ENCODE data around the gene PTH2. TPM values are rescaled to one million over a fixed set of nuclear protein-coding genes. Genes with fewer than 3 reads are reported as not detected.

PTH2 gene
- total and polyA plus RNA-seq, 2 donors (not counting 1 experiment from before 2014, with no cell fraction given): not detected

DNA sequence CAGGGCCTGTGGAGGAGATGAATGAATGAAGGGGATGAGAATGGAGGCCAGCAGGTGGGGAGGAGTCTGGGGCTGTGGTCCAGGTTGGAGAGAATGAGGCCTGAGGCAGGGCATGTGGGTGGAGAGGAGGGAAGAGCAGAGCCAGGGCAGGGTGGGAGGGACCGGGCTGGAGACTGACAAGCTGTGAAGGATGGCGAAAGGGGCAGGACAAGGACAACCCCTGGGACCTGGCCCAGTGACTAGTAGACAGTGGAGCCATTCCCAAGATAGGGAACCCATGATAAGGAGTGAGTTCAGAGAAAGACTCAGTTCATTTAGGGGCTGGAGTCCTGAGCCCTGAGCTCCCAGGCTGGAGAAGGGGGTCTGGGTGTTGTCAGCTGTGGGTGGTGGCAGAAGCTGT lies 3.0 kb downstream of the PTH2 start:
- Histone ChIP-seq H3K27me3 (ENCODE audit: control insufficient read depth, insufficient read depth, low read length) (peaks cover 66% of the 10 kb centered on the region), H3K27ac (ENCODE audit: insufficient read depth, low read length) (no peak overlapping the region), H3K4me2 (ENCODE audit: extremely low read depth, insufficient read depth, low read length) (no peak overlapping the region), H4K20me1 (ENCODE audit: control insufficient read depth, extremely low read depth, insufficient read depth, low read length) (no peaks in the 10 kb centered on the region), H3K9me3 (ENCODE audit: control insufficient read depth, insufficient read depth, low read depth, low read length) (no peaks in the 10 kb centered on the region), H3K79me2 (ENCODE audit: control insufficient read depth, insufficient read depth, low read length) (no peaks in the 10 kb centered on the region), H3K36me3 (ENCODE audit: control insufficient read depth, insufficient read depth, low read length) (no peaks in the 10 kb centered on the region), H2AFZ (ENCODE audit: low read length) (no peak overlapping the region), H3K4me1 (ENCODE audit: control insufficient read depth, extremely low read depth, insufficient read depth, low read length) (no peaks in the 10 kb centered on the region), H3K4me3 (replicated peaks in 1 of 4; ENCODE audit: control extremely low read depth in 1 of 4, insufficient read depth in 1 of 4, low read depth in 3 of 4, low read length in 4 of 4) (no peak overlapping the region), H3K9ac (ENCODE audit: insufficient read depth, low read length) (no peak overlapping the region)
- TF ChIP-seq EZH2 (IDR thresholded peaks at IDR 0.05; ENCODE audit: low read length, missing control alignments) (no peak), CTCF (conservative IDR thresholded peaks at IDR 0.05 in 1 of 2, IDR thresholded peaks at IDR 0.05 in 1 of 2; ENCODE audit: low read depth in 1 of 2, low read length in 2 of 2) (no peak)
- no peak for DNase-seq (ENCODE audit: low read depth in 2 of 2)

- DNase-seq (ENCODE audit: low read depth in 2 of 2): no peak
- no peaks in the 10 kb centered on the region for H4K20me1 ChIP-seq (ENCODE audit: control insufficient read depth, extremely low read depth, insufficient read depth, low read length)
- no peak overlapping the region for H3K27ac ChIP-seq (ENCODE audit: insufficient read depth, low read length)
- no peak overlapping the region for H3K9ac ChIP-seq (ENCODE audit: insufficient read depth, low read length)
- H3K36me3 ChIP-seq (ENCODE audit: control insufficient read depth, insufficient read depth, low read length): no peaks in the 10 kb centered on the region
- no peak overlapping the region for H3K4me3 ChIP-seq (replicated peaks in 1 of 4; ENCODE audit: control extremely low read depth in 1 of 4, insufficient read depth in 1 of 4, low read depth in 3 of 4, low read length in 4 of 4)
- H3K4me2 ChIP-seq (ENCODE audit: extremely low read depth, insufficient read depth, low read length): no peak overlapping the region
- H3K79me2 ChIP-seq (ENCODE audit: control insufficient read depth, insufficient read depth, low read length): no peaks in the 10 kb centered on the region
- TF ChIP-seq CTCF (conservative IDR thresholded peaks at IDR 0.05 in 1 of 2, IDR thresholded peaks at IDR 0.05 in 1 of 2; ENCODE audit: low read depth in 1 of 2, low read length in 2 of 2) (no peak), EZH2 (IDR thresholded peaks at IDR 0.05; ENCODE audit: low read length, missing control alignments) (no peak)
- no peaks in the 10 kb centered on the region for H3K4me1 ChIP-seq (ENCODE audit: control insufficient read depth, extremely low read depth, insufficient read depth, low read length)
- no peak overlapping the region for H2AFZ ChIP-seq (ENCODE audit: low read length)
- H3K27me3 ChIP-seq (ENCODE audit: control insufficient read depth, insufficient read depth, low read length): peaks cover 61% of the 10 kb centered on the region
- H3K9me3 ChIP-seq (ENCODE audit: control insufficient read depth, insufficient read depth, low read depth, low read length): no peaks in the 10 kb centered on the region
These were observed 4.1 kb downstream of the PTH2 start for GRCh38 chr19:49419173-49419572.

DNA sequence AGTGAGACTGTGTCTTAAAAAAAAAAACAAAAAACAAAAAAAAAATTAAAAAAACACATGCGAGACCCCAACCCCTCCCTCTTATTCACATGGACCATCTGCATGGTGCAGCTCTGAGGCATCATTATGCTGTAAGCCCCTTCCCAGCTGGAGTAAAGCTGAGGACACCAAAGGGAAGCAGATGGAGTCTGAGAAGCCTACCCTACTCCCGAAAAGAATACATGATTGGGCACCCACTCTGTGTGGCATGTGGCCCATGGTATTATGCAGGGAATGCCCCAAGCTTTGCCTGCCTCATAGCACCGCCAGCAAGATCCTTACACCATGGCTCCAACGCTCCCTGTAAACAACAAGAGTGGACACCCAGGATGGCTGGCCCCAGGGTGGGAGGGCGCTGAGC lies 4.7 kb downstream of the PTH2 start:
- Histone ChIP-seq H3K36me3 (ENCODE audit: control insufficient read depth, insufficient read depth, low read length) (no peaks in the 10 kb centered on the region), H2AFZ (ENCODE audit: low read length) (no peak overlapping the region), H3K79me2 (ENCODE audit: control insufficient read depth, insufficient read depth, low read length) (no peaks in the 10 kb centered on the region), H3K4me3 (replicated peaks in 1 of 4; ENCODE audit: control extremely low read depth in 1 of 4, insufficient read depth in 1 of 4, low read depth in 3 of 4, low read length in 4 of 4) (no peak overlapping the region), H3K9ac (ENCODE audit: insufficient read depth, low read length) (no peak overlapping the region), H3K4me2 (ENCODE audit: extremely low read depth, insufficient read depth, low read length) (no peak overlapping the region), H3K27ac (ENCODE audit: insufficient read depth, low read length) (no peak overlapping the region), H3K9me3 (ENCODE audit: control insufficient read depth, insufficient read depth, low read depth, low read length) (no peaks in the 10 kb centered on the region), H4K20me1 (ENCODE audit: control insufficient read depth, extremely low read depth, insufficient read depth, low read length) (no peaks in the 10 kb centered on the region), H3K27me3 (ENCODE audit: control insufficient read depth, insufficient read depth, low read length) (peaks cover 55% of the 10 kb centered on the region), H3K4me1 (ENCODE audit: control insufficient read depth, extremely low read depth, insufficient read depth, low read length) (no peaks in the 10 kb centered on the region)
- no peak for DNase-seq (ENCODE audit: low read depth in 2 of 2)
- TF ChIP-seq EZH2 (IDR thresholded peaks at IDR 0.05; ENCODE audit: low read length, missing control alignments) (no peak), CTCF (conservative IDR thresholded peaks at IDR 0.05 in 1 of 2, IDR thresholded peaks at IDR 0.05 in 1 of 2; ENCODE audit: low read depth in 1 of 2, low read length in 2 of 2) (no peak)
